Dendritic cell treated with granulocyte-macrophage colony-stimulating factor and Interleukin-4, amounts not matched to agents 40 ng/mL and 50 ng/mL, for 4 days (primary cell): ENCODE measurements around the gene NAT8L.

Source experiments
- H3K27ac Mint-ChIP-seq: one replicate; pipeline ENCODE4 v1.8.0; 2022; ENCODE audit warnings: mild to moderate bottlenecking, mixed read lengths
- H3K27me3 Mint-ChIP-seq: one replicate; pipeline ENCODE4 v1.8.0; 2022; ENCODE audit warnings: mild to moderate bottlenecking, mixed read lengths
- H3K36me3 Mint-ChIP-seq: one replicate; pipeline ENCODE4 v1.8.0; 2022; ENCODE audit warnings: low read depth, mixed read lengths
- H3K4me1 Mint-ChIP-seq: one replicate; pipeline ENCODE4 v1.8.0; 2022; ENCODE audit warnings: low read depth, mixed read lengths
- H3K4me3 Mint-ChIP-seq: one replicate; pipeline ENCODE4 v1.8.0; 2022; ENCODE audit warnings: mild to moderate bottlenecking, moderate library complexity, mixed read lengths
- H3K9me3 Mint-ChIP-seq: one replicate; pipeline ENCODE4 v1.8.0; 2022; ENCODE audit warnings: mixed read lengths
- intact Hi-C: fragments of 100-400 bp; cut with micrococcal nuclease; formaldehyde crosslinking; loops from one replicate; pipeline ENCODE4 v1.15.0; 2022

Gene NAT8L

GRCh38 chr4:2094545-2094944 is 35.4 kb downstream of the NAT8L start:
- Mint-ChIP-seq H3K4me3 (no peak overlapping the region), H3K36me3 (no peaks in the 10 kb centered on the region), H3K27me3 (peaks cover 80% of the 10 kb centered on the region), H3K27ac (no peak overlapping the region), H3K4me1 (no peaks in the 10 kb centered on the region), H3K9me3 (peaks cover 11% of the 10 kb centered on the region)
- intact Hi-C loops = no loop called here

GRCh38 chr4:2095236-2096072 is 36.3 kb downstream of the NAT8L start:
- intact Hi-C loops = no loop called here
- no peaks in the 10 kb centered on the region for H3K36me3 Mint-ChIP-seq
- H3K4me3 Mint-ChIP-seq = no peak overlapping the region
- H3K4me1 Mint-ChIP-seq = no peaks in the 10 kb centered on the region
- peaks cover 11% of the 10 kb centered on the region for H3K9me3 Mint-ChIP-seq
- no peak overlapping the region for H3K27ac Mint-ChIP-seq
- H3K27me3 Mint-ChIP-seq = peaks cover 80% of the 10 kb centered on the region

- Mint-ChIP-seq H3K9me3 (peaks cover 12% of the 10 kb centered on the region), H3K27ac (no peak overlapping the region), H3K4me1 (no peaks in the 10 kb centered on the region), H3K4me3 (no peak overlapping the region), H3K36me3 (no peaks in the 10 kb centered on the region), H3K27me3 (peaks cover 79% of the 10 kb centered on the region)
- intact Hi-C loops = no loop called here
Measured at GRCh38 chr4:2096073-2096609, 37.0 kb downstream of the NAT8L start.

- H3K36me3 Mint-ChIP-seq = no peaks in the 10 kb centered on the region
- H3K9me3 Mint-ChIP-seq = peaks cover 38% of the 10 kb centered on the region
- peaks cover 62% of the 10 kb centered on the region for H3K27me3 Mint-ChIP-seq
- no peak overlapping the region for H3K27ac Mint-ChIP-seq
- no peak overlapping the region for H3K4me3 Mint-ChIP-seq
- no peaks in the 10 kb centered on the region for H3K4me1 Mint-ChIP-seq
- intact Hi-C loops = no loop called here
Measured at GRCh38 chr4:2101346-2102044, 42.4 kb downstream of the NAT8L start.

GRCh38 chr4:2102045-2102883 is 43.1 kb downstream of the NAT8L start:
- H3K27me3 Mint-ChIP-seq = peaks cover 54% of the 10 kb centered on the region
- peaks cover 32% of the 10 kb centered on the region for H3K9me3 Mint-ChIP-seq
- H3K4me1 Mint-ChIP-seq = no peaks in the 10 kb centered on the region
- no peaks in the 10 kb centered on the region for H3K36me3 Mint-ChIP-seq
- intact Hi-C loops = no loop called here
- no peak overlapping the region for H3K4me3 Mint-ChIP-seq
- H3K27ac Mint-ChIP-seq = no peak overlapping the region

- Mint-ChIP-seq H3K9me3 (peaks cover 32% of the 10 kb centered on the region), H3K4me3 (no peak overlapping the region), H3K4me1 (no peaks in the 10 kb centered on the region), H3K27me3 (peaks cover 50% of the 10 kb centered on the region), H3K36me3 (no peaks in the 10 kb centered on the region), H3K27ac (no peak overlapping the region)
- intact Hi-C loops = no loop called here
Measured at GRCh38 chr4:2103127-2103842, 44.2 kb downstream of the NAT8L start.

- no peak overlapping the region for H3K27ac Mint-ChIP-seq
- H3K36me3 Mint-ChIP-seq = no peaks in the 10 kb centered on the region
- intact Hi-C loops = no loop called here
- H3K4me3 Mint-ChIP-seq = no peak overlapping the region
- peaks cover 5% of the 10 kb centered on the region for H3K4me1 Mint-ChIP-seq
- peaks cover 44% of the 10 kb centered on the region for H3K27me3 Mint-ChIP-seq
- peaks cover 32% of the 10 kb centered on the region for H3K9me3 Mint-ChIP-seq
Measured at GRCh38 chr4:2103843-2104547, 44.9 kb downstream of the NAT8L start.

GRCh38 chr4:2104556-2105345 is 45.6 kb downstream of the NAT8L start:
- no peak overlapping the region for H3K4me3 Mint-ChIP-seq
- H3K27ac Mint-ChIP-seq = no peak overlapping the region
- peaks cover 41% of the 10 kb centered on the region for H3K27me3 Mint-ChIP-seq
- peaks cover 6% of the 10 kb centered on the region for H3K4me1 Mint-ChIP-seq
- no peaks in the 10 kb centered on the region for H3K36me3 Mint-ChIP-seq
- H3K9me3 Mint-ChIP-seq = peaks cover 32% of the 10 kb centered on the region
- intact Hi-C loops = no loop called here

GRCh38 chr4:2105559-2105958 is 46.4 kb downstream of the NAT8L start:
- Mint-ChIP-seq H3K36me3 (no peaks in the 10 kb centered on the region), H3K9me3 (peaks cover 32% of the 10 kb centered on the region), H3K27me3 (peaks cover 43% of the 10 kb centered on the region), H3K4me3 (no peak overlapping the region), H3K4me1 (peaks cover 6% of the 10 kb centered on the region), H3K27ac (no peak overlapping the region)
- intact Hi-C loops = no loop called here

GRCh38 chr4:2116687-2117400 is 57.7 kb downstream of the NAT8L start:
- Mint-ChIP-seq H3K9me3 (no peaks in the 10 kb centered on the region), H3K4me1 (no peaks in the 10 kb centered on the region), H3K36me3 (no peaks in the 10 kb centered on the region), H3K27ac (no peak overlapping the region), H3K4me3 (no peak overlapping the region), H3K27me3 (peaks cover 39% of the 10 kb centered on the region)
- intact Hi-C loops = no loop called here
